Suppressor macrophage treated with lipopolysaccharide for 4 hours (primary cell): ENCODE measurements around the gene HOXC4.
A peak's percentile ranks its signal among the peaks of the same experiment; 100 is the strongest.

Source experiments
- DNase-seq: peaks from one replicate; pipeline ENCODE4 v3.0.0-alpha.2; 2020

The HOXC4 gene

GRCh38 chr12:54053751-54054741, at the start of gene HOXC4:
Gene HOXC4 (plus strand): TSS chr12:54053835. CDS start chr12:54053923, 88 bp downstream.
- peak; percentile 8 for DNase-seq

DNA sequence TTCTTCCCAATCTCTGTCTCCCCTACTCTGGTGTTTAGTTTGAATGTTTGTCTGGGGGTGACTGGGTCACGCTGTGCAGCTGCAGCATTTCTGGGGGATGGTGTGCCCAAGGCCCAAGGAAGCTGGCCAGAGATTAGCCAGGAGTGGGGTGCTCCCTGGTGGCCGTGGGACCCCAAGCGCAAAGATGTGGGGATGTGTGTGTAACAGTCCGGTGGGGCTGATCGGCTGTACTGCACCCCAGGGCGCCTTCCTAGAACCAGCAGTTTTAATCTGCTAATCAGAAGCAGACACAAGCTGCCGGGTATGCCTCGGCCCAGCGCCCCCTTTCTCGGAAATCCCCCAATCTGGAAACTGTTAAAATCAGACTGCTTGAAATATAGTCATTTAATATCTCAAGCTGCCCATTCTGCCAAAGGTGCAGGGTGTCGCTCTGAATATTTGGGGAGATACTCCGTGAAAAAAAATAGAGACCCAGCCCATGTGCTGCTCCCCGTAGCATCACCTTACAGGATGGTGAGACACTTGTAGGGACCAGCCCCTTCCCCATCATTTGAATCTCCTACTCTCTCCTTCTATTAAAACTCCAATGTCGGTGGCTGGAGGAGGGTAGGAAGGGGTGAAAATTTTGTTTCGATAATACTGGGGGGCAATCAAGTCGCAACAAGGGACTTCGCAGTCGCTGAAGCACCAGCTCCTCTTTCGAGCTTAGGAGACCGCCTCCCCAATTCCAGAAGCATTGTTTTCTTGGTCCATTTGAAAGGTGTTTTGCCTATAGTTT, 49.4 kb upstream of the HOXC4 start:
- no peak for DNase-seq

GRCh38 chr12:54004841-54005530, 48.6 kb upstream of the HOXC4 start:
- DNase-seq, result no peak

DNA sequence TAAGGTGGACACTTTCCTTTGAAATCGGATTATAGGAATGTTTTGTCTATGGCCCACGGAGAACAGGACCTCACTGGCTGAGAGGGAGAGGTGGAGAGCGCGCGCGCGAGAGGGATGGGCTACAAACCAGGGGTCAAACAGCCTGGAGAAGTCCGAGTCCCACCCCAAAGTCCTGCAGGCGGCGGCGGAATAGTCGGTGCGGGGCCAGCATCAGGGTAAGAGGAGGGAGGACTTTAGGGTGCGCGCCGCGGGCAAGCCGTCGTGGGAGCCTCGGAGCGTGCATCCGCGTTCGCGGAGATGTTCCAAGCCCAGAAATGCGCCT, 48.1 kb upstream of the HOXC4 start:
- DNase-seq, result no peak

GRCh38 chr12:54005853-54006558, 47.6 kb upstream of the HOXC4 start:
- peak; percentile 90 for DNase-seq

- DNase-seq, result no peak
Measured at GRCh38 chr12:54006559-54007220, 46.9 kb upstream of the HOXC4 start.

DNA sequence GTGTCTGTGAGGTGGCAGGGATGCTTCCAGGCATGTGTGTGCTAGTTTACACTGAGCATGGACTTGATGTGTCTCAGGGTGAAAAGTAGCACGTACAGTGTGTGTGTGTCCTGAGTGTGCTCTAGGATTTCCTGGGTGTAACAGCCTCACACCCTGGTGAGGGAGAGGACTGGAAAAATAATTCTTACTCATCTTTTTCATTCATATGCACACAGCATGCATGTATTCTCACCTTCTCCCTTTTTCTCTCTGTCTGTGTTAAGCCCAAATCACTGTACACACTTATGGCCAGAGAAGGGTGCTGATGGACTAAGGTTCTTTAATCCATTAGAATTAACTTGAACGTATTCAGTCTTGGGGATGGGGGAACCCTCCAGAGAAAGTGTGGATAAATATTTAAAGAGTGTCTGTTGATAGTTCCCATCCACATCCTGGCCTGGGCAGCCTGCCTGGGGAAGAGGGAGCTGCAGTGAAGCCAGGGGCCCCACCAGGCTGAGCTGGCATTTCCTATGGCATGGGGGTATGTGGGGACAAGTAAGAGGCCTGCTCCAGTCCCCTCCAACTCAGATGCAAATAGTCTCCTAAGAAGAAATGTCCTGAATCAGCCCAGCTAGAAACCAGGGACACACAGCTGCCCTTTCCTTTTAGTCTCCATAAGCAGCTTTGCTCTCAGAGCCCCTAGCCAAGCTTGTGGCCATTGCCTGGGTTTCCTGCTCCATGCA, 45.9 kb upstream of the HOXC4 start:
- DNase-seq, result no peak

DNA sequence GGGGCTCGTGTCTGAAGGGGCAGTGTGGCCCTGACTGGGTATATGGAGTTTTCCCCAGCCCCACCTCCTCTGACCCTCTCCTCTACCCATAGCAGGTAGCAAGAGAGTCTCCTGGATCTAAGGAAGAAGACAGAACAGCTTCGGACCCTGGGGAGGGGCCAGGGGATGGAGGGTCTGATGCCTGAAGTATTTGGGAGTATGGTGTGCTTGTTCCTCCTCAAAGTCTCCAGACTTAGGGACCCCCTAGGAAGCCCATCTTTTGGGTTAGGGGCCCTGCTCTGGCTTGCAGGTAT, 45.4 kb upstream of the HOXC4 start:
- DNase-seq, result no peak

- peak; percentile 33 for DNase-seq
Measured at GRCh38 chr12:54009171-54010052, 44.2 kb upstream of the HOXC4 start.

- no peak for DNase-seq
Measured at GRCh38 chr12:54010053-54010971, 43.3 kb upstream of the HOXC4 start.

DNA sequence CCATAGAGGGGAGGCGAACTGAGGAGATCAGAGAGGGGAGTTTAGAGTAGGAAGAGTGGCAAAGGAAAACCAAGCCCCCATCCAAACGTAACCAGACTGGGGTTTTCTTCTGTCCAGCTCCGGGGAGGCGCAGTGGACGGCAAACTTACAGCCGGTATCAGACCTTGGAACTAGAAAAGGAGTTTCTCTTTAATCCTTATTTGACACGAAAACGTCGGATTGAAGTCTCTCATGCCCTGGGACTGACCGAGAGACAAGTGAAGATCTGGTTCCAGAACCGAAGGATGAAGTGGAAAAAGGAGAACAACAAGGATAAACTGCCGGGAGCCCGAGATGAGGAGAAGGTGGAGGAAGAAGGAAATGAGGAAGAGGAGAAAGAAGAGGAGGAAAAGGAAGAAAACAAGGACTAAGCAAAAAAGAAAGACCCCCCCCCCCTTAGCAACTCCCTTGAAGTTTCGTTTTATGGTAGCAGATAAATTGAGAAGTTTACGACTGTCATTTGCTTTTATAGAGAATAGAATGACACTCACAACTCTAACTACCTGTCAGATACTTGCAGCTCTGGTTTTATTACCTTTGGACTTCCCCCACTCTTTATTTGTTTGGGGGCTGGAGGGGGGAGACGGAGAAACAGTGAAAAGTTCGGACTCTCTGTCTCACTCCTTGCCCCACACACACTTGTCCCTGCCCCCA, 42.5 kb upstream of the HOXC4 start:
- DNase-seq, result no peak

DNA sequence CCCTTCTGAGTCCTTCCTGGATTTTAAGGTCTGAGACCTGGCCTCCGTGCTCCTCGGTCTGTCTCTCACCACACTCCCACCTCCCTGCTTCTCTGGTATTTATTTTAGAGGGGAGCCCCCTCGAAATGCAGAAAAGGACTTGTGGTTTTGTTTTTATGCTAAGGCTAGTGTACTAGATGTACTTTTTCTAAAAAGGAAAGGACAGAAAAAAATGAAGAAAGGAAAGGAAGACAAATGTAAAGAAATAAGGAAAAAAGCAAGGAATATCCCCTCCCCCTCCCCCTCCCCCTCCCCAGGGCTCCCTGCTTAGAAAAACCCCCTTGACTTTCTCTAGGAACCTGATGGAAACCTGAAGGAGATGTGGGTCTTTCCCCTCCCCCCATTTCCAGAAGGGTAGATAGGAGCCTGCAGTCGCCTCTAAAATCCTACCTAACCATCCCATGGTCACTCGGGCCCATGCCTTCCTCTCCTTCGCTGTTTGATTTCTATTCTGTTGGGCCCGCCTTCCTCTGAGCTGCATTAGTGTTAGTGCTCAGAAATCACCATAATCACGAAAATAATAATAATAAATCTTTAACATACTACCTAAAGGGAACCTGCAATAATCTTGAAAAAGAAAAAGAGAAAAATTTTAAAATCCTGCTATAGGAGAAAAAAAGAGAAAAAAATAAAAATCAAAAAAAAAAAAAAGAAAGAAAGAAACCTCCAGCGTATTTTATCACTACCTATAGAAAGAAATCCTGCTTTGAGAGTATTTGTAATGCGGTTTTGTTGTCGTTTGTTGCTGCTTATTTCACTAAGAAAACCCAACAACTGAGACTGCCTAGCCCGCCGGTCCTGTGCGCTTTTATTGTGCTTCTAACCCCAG, 41.7 kb upstream of the HOXC4 start:
- DNase-seq, result no peak

- no peak for DNase-seq
Measured at GRCh38 chr12:54012631-54013409, 40.8 kb upstream of the HOXC4 start.

DNA sequence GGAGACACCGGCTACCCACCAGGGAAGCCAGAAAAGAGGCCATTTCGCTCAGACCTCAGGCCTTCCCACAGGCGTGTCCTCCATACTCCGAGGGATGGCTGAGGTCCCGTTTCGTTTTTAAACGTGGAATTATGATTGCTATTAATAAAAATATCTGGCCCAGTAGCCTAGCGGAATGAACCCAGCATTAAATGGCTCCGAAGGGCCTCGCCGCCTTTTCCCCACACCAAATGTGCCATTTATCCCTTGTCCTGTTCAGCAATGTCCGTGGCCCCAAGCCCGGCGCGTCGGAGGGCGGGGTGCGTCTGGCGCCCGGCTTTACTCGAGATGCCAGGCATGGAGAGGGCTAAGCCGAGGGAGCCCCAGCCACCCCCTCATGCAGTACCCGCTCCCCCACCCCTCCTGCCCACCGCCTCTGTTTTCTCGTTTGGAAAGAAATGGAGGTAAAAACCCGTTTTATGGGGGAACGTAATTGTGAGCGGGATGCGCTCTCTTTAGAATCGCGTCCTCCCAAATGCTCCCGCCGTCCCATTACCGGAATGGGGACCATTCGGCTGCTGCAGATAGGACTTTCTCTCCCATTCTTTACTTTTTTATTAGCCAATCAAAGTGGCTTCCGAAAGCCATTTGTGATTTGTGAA, 39.1 kb upstream of the HOXC4 start:
- no peak for DNase-seq

GRCh38 chr12:54015018-54015931, 38.4 kb upstream of the HOXC4 start:
- no peak for DNase-seq
